Thyroid gland (tissue), 4 donors: ENCODE measurements around the gene CCL24. TPM values are rescaled to one million over a fixed set of nuclear protein-coding genes. Genes with fewer than 3 reads are reported as not detected.

Experiments used
- DNase-seq, 2 donors: peaks; one replicate each; pipeline ENCODE4 v3.0.0-alpha.2; 2019
- H3K27ac ChIP-seq, 3 donors: fragments of 200-600 bp; sonication (generic); 1 replicate in 2 of 3; 2 replicates in 1 of 3; pipeline ENCODE4 v1.5.1; 2016 to 2019; ENCODE audit warnings: mild to moderate bottlenecking in 1 of 3, moderate library complexity in 1 of 3
- H3K27me3 ChIP-seq: fragments of 200-600 bp; sonication (generic); one replicate; pipeline ENCODE4 v1.5.1; 2019
- H3K36me3 ChIP-seq, 2 donors: fragments of 200-600 bp; sonication (generic); one replicate each; pipeline ENCODE4 v1.5.1; 2016 to 2019
- H3K4me1 ChIP-seq, 2 donors: fragments of 200-600 bp; sonication (generic); one replicate each; pipeline ENCODE4 v1.5.1; 2017 to 2019
- H3K4me3 ChIP-seq, 3 donors: fragments of 200-600 bp; sonication (generic); replicated peaks in 1 of 3; 1 replicate in 2 of 3; 2 replicates in 1 of 3; pipeline ENCODE4 v1.5.1; 2016; ENCODE audit warnings: mild to moderate bottlenecking in 1 of 3
- H3K9me3 ChIP-seq: fragments of 200-600 bp; sonication (generic); one replicate; pipeline ENCODE4 v1.5.1; 2017
- POLR2A ChIP-seq, 2 donors: fragments of 450-650 bp; IDR thresholded peaks; one replicate each; pipeline ENCODE4 v1.6.1; 2017; ENCODE audit warnings: antibody characterized with exemption in 2 of 2, mild to moderate bottlenecking in 2 of 2, moderate library complexity in 1 of 2
- WGBS, 2 donors: methylation state at CpG; one replicate each; pipeline ENCODE4 v1.1.5; 2017; 5-methylcytosine and 5-hydroxymethylcytosine counted together
- intact Hi-C: fragments of 100-400 bp; cut with DNase I; formaldehyde crosslinking; loops from one replicate; pipeline ENCODE4 v1.15.1; 2023
- total RNA-seq, 4 donors: library from RNA; depleted of rRNA; stranded (reverse); fragments of >200 nt; gene quantifications; one replicate each; pipeline ENCODE4 v1.2.3, GENCODE V29; 2016
- TF ChIP-seq, protein P1 (sequence below), 6 experiments: fragments of 200-600 bp in 3 of 6; fragments of 450-650 bp in 3 of 6; sonication (generic) in 3 of 6; IDR thresholded peaks; one replicate each; pipeline ENCODE4 v1.5.1; 2016 to 2019; ENCODE audit warnings: antibody characterized with exemption in 6 of 6, mild to moderate bottlenecking in 2 of 6, inconsistent platforms in 1 of 6, moderate library complexity in 1 of 6

The CCL24 gene
- total RNA-seq, 4 donors from 2014 or later = not detected

DNA sequence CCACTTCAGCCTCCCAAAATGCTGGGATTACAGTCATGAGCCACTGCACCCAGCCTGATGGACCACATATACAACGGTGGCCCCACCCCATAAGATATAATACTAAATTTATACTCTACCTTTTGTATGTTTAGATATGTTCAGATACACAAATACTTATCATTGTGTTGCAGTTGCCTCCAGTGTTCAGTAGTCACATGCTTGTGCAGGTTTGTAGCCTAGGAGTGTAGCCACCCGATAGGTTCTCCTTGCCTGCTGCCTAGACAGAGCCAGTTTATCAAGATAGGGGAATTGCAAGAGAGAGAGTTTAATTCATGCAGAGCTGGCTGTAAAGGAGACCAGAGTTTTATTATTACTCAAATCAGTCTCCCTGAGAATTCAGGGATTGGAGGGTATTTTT is 9.6 kb downstream of the CCL24 start:
- Histone ChIP-seq H3K36me3 (no peaks in the 10 kb centered on the region), H3K9me3 (no peaks in the 10 kb centered on the region), H3K4me1 (no peaks in the 10 kb centered on the region), H3K4me3 (no peak overlapping the region), H3K27ac (no peak overlapping the region), H3K27me3 (no peaks in the 10 kb centered on the region)
- TF ChIP-seq, protein P1, sequence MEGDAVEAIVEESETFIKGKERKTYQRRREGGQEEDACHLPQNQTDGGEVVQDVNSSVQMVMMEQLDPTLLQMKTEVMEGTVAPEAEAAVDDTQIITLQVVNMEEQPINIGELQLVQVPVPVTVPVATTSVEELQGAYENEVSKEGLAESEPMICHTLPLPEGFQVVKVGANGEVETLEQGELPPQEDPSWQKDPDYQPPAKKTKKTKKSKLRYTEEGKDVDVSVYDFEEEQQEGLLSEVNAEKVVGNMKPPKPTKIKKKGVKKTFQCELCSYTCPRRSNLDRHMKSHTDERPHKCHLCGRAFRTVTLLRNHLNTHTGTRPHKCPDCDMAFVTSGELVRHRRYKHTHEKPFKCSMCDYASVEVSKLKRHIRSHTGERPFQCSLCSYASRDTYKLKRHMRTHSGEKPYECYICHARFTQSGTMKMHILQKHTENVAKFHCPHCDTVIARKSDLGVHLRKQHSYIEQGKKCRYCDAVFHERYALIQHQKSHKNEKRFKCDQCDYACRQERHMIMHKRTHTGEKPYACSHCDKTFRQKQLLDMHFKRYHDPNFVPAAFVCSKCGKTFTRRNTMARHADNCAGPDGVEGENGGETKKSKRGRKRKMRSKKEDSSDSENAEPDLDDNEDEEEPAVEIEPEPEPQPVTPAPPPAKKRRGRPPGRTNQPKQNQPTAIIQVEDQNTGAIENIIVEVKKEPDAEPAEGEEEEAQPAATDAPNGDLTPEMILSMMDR (IDR thresholded peaks at IDR 0.05) = no peak
- no peak for TF ChIP-seq POLR2A (IDR thresholded peaks at IDR 0.05)
- 90 to 98% methylated on average over 2 of the region's 2 CpGs for WGBS, 2 donors
- intact Hi-C loops = no loop called here
- no peak for DNase-seq

DNA sequence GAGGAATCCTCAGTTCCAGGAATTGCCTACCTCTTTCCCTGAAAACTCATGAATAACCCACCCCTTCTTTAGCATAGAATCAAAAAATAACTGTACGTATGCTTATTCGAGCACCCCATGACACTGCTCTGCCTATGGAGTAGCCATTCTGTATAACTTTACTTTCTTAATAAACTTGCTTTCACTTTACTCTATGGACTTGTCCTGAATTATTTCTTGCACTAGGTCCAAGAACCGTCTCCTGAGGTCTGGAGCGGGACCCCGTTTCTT is 11.1 kb downstream of the CCL24 start:
- 84 to 88% methylated on average over 5 of the region's 5 CpGs for WGBS, 2 donors
- Histone ChIP-seq H3K9me3 (no peaks in the 10 kb centered on the region), H3K27ac (no peak overlapping the region), H3K27me3 (no peaks in the 10 kb centered on the region), H3K4me1 (no peaks in the 10 kb centered on the region), H3K4me3 (no peak overlapping the region), H3K36me3 (no peaks in the 10 kb centered on the region)
- intact Hi-C loops = no loop called here
- TF ChIP-seq, protein P1 (IDR thresholded peaks at IDR 0.05) = no peak
- TF ChIP-seq POLR2A (IDR thresholded peaks at IDR 0.05) = no peak
- no peak for DNase-seq

DNA sequence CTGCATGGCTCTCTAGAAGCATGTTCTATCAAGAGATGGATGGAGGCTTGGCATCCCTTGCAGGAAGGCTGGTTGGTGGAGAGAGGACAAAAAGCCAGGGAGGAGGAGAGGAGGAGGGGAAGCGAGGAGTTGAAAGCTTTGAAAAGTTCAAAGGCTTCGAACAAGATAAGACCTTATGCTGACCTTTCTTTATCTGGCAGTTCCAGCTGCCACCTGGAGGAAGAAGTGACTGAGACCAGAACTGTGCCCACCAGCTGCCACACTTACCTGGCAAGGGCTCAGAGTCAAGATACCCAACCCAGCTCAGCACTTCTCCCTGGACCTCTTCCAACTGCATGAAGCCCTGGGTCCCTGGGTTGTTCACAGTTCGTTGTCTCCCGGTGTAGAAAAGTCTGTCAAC is 14.8 kb downstream of the CCL24 start:
- Histone ChIP-seq H3K4me3 (no peak overlapping the region), H3K9me3 (no peaks in the 10 kb centered on the region), H3K4me1 (no peaks in the 10 kb centered on the region), H3K36me3 (no peaks in the 10 kb centered on the region), H3K27ac (no peak overlapping the region), H3K27me3 (no peaks in the 10 kb centered on the region)
- no peak for DNase-seq
- no peak for TF ChIP-seq POLR2A (IDR thresholded peaks at IDR 0.05)
- TF ChIP-seq, protein P1 (IDR thresholded peaks at IDR 0.05) = no peak
- intact Hi-C loops = no loop called here
- 49 to 67% methylated on average over 4 of the region's 4 CpGs for WGBS, 2 donors

DNA sequence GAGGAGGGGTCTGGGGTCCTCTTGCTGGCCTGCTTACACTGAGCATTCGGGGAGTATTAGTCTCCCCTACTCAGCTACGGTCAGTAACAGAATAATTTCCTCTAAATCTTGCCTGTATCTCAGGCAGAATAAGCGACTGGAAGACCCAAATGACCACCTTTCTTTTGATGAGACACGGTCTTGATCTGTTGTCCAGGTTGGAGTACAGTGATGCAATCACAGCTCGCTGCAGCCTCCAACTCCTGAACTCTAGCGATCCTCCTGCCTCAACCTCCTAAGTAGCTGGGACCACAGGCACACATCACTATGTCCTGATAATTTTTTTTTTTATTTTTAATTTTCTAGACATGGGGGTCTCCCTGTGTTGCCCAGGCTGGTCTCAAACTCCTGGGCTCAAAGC is 17.2 kb downstream of the CCL24 start:
- TF ChIP-seq POLR2A (IDR thresholded peaks at IDR 0.05) = no peak
- TF ChIP-seq, protein P1 (IDR thresholded peaks at IDR 0.05) = no peak
- Histone ChIP-seq H3K27ac (no peak overlapping the region), H3K27me3 (no peaks in the 10 kb centered on the region), H3K4me1 (no peaks in the 10 kb centered on the region), H3K4me3 (no peak overlapping the region), H3K36me3 (no peaks in the 10 kb centered on the region), H3K9me3 (no peaks in the 10 kb centered on the region)
- no peak for DNase-seq
- 89 to 93% methylated on average over 6 of the region's 6 CpGs for WGBS, 2 donors
- intact Hi-C loops = no loop called here

DNA sequence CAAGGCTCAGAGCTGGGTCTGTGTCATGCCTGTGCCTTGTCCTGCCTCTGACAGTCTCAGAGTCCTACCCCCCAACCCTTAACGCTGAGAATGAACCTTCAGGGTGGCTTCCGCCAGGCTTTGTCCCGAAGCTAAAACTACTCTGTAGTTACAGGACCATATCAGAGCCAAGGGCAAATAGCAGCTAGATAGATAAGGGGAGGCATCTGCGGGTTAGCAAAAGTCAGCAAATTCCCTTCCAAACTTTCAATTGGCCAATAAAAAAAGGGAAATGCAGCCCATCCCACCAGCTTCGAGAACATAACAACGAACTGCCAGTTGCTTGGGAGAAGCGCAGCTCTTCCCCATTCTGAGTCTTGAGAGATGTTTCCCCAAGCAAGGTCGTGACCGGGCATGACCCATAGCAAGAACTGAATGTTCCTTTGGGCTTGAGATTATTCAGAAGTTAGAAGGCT is 17.7 kb downstream of the CCL24 start:
- Histone ChIP-seq H3K27me3 (no peaks in the 10 kb centered on the region), H3K9me3 (no peaks in the 10 kb centered on the region), H3K36me3 (no peaks in the 10 kb centered on the region), H3K27ac (no peak overlapping the region), H3K4me3 (no peak overlapping the region), H3K4me1 (no peaks in the 10 kb centered on the region)
- WGBS, 2 donors = 42 to 53% methylated on average over 9 of the region's 9 CpGs
- intact Hi-C loops = no loop called here
- peak; percentile 18 to 35 for DNase-seq
- no peak for TF ChIP-seq POLR2A (IDR thresholded peaks at IDR 0.05)
- TF ChIP-seq, protein P1 (IDR thresholded peaks at IDR 0.05) = no peak
